Measurements from ENCODE around the gene ZNF207. TPM values are rescaled to one million over a fixed set of nuclear protein-coding genes. Genes with fewer than 3 reads are reported as not detected.
A peak's percentile ranks its signal among the peaks of the same experiment; 100 is the strongest.

The ZNF207 gene
- total and polyA plus RNA-seq, 9 of the 15 experiments (the other 6 are each of a cell fraction or from before 2014, with no cell fraction given) = 123 to 370 (median 250) TPM

GRCh38 chr17:32349854-32350665, at the start of gene ZNF207 (continued):
- TF ChIP-seq SRF (CRISPR knock-in tag; IDR thresholded peaks at IDR 0.05) = peak in 1 of 2 experiments; percentile 54; a peak in 1 of 4 replicates
- no peak for TF ChIP-seq DIDO1 (tag; IDR thresholded peaks at IDR 0.05; ENCODE audit: low read depth)
- TF ChIP-seq NFE2 (IDR thresholded peaks at IDR 0.05; ENCODE audit: low read depth) = no peak
- no peak for TF ChIP-seq PHB2 (IDR thresholded peaks at IDR 0.05; ENCODE audit: low read depth)
- TF ChIP-seq ZNF41 (CRISPR knock-in tag; conservative IDR thresholded peaks at IDR 0.05) = no peak
- TF ChIP-seq JUNB (CRISPR knock-in tag; conservative IDR thresholded peaks at IDR 0.05) = no peak
- TF ChIP-seq KAT8 (IDR thresholded peaks at IDR 0.05; ENCODE audit: low read depth) = peak; percentile 83
- peak; percentile 31; the same call in 1 of the 2 replicates for TF ChIP-seq MIER1 (IDR thresholded peaks at IDR 0.05; ENCODE audit: low read depth)
- TF ChIP-seq PTRF (tag; IDR thresholded peaks at IDR 0.05) = no peak
- no peak for TF ChIP-seq PTBP1 (IDR thresholded peaks at IDR 0.05; ENCODE audit: low read depth, low read length)
- TF ChIP-seq, protein P1, sequence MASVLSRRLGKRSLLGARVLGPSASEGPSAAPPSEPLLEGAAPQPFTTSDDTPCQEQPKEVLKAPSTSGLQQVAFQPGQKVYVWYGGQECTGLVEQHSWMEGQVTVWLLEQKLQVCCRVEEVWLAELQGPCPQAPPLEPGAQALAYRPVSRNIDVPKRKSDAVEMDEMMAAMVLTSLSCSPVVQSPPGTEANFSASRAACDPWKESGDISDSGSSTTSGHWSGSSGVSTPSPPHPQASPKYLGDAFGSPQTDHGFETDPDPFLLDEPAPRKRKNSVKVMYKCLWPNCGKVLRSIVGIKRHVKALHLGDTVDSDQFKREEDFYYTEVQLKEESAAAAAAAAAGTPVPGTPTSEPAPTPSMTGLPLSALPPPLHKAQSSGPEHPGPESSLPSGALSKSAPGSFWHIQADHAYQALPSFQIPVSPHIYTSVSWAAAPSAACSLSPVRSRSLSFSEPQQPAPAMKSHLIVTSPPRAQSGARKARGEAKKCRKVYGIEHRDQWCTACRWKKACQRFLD (CRISPR knock-in tag; IDR thresholded peaks at IDR 0.05) = 0 out of 2 replicates have a peak, but pooled peaks have one; percentile 63
- TF ChIP-seq ARID1B (IDR thresholded peaks at IDR 0.05) = peak; percentile 35; the same call in 1 of the 2 replicates
- TF ChIP-seq SLC30A9 (CRISPR knock-in tag; IDR thresholded peaks at IDR 0.05) = no peak
- no peak for TF ChIP-seq ZNF436 (CRISPR knock-in tag; IDR thresholded peaks at IDR 0.05)
- TF ChIP-seq, protein P2, sequence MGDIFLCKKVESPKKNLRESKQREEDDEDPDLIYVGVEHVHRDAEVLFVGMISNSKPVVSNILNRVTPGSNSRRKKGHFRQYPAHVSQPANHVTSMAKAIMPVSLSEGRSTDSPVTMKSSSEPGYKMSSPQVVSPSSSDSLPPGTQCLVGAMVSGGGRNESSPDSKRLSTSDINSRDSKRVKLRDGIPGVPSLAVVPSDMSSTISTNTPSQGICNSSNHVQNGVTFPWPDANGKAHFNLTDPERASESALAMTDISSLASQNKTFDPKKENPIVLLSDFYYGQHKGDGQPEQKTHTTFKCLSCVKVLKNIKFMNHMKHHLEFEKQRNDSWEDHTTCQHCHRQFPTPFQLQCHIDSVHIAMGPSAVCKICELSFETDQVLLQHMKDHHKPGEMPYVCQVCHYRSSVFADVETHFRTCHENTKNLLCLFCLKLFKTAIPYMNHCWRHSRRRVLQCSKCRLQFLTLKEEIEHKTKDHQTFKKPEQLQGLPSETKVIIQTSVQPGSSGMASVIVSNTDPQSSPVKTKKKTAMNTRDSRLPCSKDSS (IDR thresholded peaks at IDR 0.05; ENCODE audit: low read depth, partially characterized antibody) = no peak
- peak; percentile 58; the same call in 1 of the 2 replicates for TF ChIP-seq XRCC5 (IDR thresholded peaks at IDR 0.05; ENCODE audit: low read depth, low read length)
- TF ChIP-seq CREBBP (IDR thresholded peaks at IDR 0.05; ENCODE audit: low read depth, low read length) = no peak
- peak; percentile 9; the same call in 1 of the 2 replicates for TF ChIP-seq VEZF1 (CRISPR knock-in tag; IDR thresholded peaks at IDR 0.05)
- TF ChIP-seq BDP1 (IDR thresholded peaks at IDR 0.05; ENCODE audit: insufficient read depth, insufficient read length) = no peak
- TF ChIP-seq SMARCE1 (IDR thresholded peaks at IDR 0.05) = no peak
- no peak; the same call in 1 of the 2 replicates for TF ChIP-seq SOX6 (IDR thresholded peaks at IDR 0.05)
- no peak for TF ChIP-seq ZNF146 (CRISPR knock-in tag; IDR thresholded peaks at IDR 0.05; ENCODE audit: unreplicated experiment)
- TF ChIP-seq ZNF449 (CRISPR knock-in tag; IDR thresholded peaks at IDR 0.05) = 0 out of 2 replicates have a peak, but pooled peaks have one; percentile 11
- no peak for TF ChIP-seq NCOA4 (IDR thresholded peaks at IDR 0.05; ENCODE audit: partially characterized antibody)
